ENCODE data around the gene CARD14.
"Not testable (repeated sequence)": the region's sequence is repeated elsewhere in the genome, so short reads cannot be mapped to it uniquely, and the experiment has no call there.

CARD14 gene

DNA sequence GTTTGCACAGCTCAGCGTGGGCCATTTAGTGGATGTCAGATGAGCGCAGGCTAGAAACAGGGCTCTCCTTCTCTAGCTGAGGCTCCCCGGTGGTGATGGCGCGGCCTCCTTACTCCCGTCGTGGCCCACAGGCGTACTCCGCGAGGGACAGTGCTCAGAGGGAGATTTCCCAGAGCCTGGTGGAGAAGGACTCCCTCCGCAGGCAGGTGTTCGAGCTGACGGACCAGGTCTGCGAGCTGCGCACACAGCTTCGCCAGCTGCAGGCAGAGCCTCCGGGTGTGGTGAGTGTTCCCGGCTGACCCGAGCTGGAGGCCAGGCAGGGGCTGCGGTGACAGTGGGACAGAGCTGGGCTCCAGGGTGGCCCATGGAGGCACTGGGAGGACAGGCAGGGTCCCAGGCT, 21.4 kb downstream of the CARD14 start:
- H3K4me3 ChIP-seq (ENCODE audit: low read depth, low read length) = no peak overlapping the region
- TF ChIP-seq, protein P1, sequence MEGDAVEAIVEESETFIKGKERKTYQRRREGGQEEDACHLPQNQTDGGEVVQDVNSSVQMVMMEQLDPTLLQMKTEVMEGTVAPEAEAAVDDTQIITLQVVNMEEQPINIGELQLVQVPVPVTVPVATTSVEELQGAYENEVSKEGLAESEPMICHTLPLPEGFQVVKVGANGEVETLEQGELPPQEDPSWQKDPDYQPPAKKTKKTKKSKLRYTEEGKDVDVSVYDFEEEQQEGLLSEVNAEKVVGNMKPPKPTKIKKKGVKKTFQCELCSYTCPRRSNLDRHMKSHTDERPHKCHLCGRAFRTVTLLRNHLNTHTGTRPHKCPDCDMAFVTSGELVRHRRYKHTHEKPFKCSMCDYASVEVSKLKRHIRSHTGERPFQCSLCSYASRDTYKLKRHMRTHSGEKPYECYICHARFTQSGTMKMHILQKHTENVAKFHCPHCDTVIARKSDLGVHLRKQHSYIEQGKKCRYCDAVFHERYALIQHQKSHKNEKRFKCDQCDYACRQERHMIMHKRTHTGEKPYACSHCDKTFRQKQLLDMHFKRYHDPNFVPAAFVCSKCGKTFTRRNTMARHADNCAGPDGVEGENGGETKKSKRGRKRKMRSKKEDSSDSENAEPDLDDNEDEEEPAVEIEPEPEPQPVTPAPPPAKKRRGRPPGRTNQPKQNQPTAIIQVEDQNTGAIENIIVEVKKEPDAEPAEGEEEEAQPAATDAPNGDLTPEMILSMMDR (IDR thresholded peaks at IDR 0.05; ENCODE audit: insufficient read depth, low read depth, low read length, missing control alignments) = no peak
- DNase-seq (ENCODE audit: low read depth) = no peak

DNA sequence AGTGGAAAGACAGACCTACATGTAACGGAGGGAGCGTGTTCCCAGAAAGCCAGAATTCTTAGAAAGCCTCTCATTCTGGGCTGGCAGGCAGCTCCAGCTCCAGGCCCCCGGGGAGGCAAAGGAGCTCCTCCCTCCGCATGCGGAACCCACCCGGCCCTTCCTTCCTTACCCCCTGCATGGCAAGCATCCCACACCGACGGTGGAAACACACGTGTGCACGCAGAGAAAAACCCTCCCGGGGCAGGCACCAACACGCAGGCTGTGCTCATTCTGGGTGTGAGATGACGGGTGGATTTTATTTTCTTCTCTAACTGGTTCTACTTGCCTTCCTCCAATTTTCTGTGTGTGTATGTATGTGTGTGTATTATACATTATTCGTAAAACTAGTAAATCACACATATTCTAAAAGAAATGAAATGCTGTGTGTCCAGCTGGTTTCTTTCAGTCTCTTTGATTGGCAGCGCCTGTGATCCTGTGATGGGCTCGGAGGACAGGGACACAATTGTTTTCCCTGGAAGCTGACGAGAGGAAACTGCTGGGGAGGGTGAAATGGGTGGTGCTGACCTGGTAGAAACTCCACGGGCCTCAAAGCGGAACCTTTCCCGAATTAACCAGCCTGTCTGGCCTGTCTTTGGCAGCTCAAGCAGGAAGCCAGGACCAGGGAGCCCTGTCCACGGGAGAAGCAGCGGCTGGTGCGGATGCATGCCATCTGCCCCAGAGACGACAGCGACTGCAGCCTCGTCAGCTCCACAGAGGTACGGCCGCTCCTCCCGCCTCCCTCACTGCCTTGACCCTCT, 22.2 kb downstream of the CARD14 start:
- DNase-seq (ENCODE audit: low read depth) = no peak
- H3K4me3 ChIP-seq (ENCODE audit: low read depth, low read length) = no peak overlapping the region
- TF ChIP-seq, protein P1 (IDR thresholded peaks at IDR 0.05; ENCODE audit: insufficient read depth, low read depth, low read length, missing control alignments) = no peak

DNA sequence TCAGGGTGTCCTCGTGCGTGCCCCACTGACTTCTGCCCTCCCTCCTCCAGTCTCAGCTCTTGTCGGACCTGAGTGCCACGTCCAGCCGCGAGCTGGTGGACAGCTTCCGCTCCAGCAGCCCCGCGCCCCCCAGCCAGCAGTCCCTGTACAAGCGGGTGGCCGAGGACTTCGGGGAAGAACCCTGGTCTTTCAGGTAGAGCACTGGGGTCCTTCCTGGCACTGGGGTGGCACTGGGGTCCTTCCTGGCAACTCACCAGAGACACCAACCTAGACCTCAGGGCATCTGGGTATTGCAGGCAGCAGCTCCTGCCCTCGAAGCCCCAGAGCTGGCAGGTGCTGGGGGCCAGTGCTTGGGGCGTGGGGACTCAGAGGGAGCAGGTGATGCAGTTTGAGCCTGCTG, 25.3 kb downstream of the CARD14 start:
- TF ChIP-seq, protein P1 (IDR thresholded peaks at IDR 0.05; ENCODE audit: insufficient read depth, low read depth, low read length, missing control alignments) = no peak
- no peak overlapping the region for H3K4me3 ChIP-seq (ENCODE audit: low read depth, low read length)
- no peak for DNase-seq (ENCODE audit: low read depth)

DNA sequence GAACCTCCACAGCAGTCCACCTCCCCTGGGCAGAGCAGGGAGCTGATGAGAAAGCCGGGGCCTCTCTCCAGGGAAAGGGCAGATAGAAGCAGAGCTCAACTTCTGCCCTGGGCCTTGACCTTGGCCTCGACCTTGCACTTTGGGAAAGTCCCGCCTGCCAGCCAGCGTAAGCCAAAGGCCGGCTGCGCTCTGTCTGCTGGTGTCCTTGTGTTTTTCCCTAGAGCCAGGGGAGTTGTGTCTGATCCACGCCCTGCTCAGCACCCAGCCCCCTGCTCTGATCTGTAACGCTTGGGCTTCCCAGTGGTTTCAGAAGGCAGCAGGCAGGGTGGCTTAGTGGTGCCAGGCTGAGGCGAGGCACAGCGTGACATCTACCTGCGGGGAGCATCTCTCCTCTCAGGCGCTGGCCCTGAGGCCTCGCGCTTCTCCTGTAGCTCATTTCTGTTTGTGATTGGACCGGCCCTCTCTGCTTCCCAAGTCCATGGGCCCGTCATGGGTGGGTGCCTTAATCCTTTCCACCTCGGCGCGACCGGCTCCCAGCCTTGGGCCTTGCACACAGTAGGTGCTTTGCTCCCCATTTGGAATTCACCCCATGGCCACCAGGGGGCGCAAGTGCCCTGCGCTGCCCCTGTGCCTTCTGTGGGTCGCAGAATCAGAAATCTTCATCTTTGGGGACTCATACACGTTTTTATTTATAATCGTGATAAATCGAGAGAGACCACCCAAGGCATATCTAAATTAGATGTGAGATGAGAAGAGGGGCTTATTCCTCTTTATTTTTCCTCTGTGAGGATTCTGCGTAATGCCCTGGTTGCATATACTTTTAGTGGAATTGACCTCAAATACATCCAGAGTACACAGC, 26.1 kb downstream of the CARD14 start:
- DNase-seq (ENCODE audit: low read depth) = peak; percentile 43
- H3K4me3 ChIP-seq (ENCODE audit: low read depth, low read length) = no peak overlapping the region
- TF ChIP-seq, protein P1 (IDR thresholded peaks at IDR 0.05; ENCODE audit: insufficient read depth, low read depth, low read length, missing control alignments) = peak; percentile 90

DNA sequence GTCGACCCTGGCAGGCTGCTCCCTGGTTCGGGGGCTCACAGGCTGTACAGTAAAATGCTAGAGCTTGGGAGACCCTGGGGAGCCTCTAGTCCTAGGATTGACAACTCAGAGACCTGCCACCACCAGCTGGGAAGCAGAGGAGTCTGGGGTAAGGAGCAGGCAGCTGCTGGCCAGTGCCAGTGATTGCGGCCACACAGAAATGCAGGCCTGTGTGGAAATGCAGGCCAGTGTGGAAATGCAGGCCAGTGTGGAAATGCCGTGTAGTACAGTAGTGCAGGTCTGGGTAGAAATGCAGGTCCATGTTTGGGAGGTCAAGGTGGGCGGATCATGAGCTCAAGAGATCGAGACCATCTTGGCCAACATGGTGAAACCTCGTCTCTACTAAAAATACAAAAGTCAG, 26.8 kb downstream of the CARD14 start:
- no peak overlapping the region for H3K4me3 ChIP-seq (ENCODE audit: low read depth, low read length)
- TF ChIP-seq, protein P1 (IDR thresholded peaks at IDR 0.05; ENCODE audit: insufficient read depth, low read depth, low read length, missing control alignments) = no peak
- no peak for DNase-seq (ENCODE audit: low read depth)

DNA sequence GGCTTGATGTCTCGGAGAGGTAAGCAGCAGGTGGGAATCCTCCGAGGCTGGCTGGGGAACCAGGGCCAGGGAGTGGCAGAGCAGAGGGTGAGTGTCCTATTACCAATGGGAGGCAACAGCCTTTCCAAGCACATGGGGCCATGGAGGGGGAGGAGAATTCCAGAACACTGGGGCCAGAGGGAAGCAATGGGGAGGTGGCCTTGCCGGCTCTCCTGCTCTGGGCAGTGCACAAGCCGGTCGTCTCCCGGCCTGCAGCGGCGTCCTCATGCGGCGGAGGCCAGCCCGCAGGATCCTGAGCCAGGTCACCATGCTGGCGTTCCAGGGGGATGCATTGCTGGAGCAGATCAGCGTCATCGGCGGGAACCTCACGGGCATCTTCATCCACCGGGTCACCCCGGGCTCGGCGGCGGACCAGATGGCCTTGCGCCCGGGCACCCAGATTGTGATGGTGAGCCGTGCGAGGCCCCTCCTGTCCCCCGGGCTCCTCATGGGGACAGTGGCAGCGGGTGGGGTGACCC, 28.4 kb downstream of the CARD14 start:
- DNase-seq (ENCODE audit: low read depth) = no peak
- TF ChIP-seq, protein P1 (IDR thresholded peaks at IDR 0.05; ENCODE audit: insufficient read depth, low read depth, low read length, missing control alignments) = no peak
- H3K4me3 ChIP-seq (ENCODE audit: low read depth, low read length) = no peak overlapping the region

DNA sequence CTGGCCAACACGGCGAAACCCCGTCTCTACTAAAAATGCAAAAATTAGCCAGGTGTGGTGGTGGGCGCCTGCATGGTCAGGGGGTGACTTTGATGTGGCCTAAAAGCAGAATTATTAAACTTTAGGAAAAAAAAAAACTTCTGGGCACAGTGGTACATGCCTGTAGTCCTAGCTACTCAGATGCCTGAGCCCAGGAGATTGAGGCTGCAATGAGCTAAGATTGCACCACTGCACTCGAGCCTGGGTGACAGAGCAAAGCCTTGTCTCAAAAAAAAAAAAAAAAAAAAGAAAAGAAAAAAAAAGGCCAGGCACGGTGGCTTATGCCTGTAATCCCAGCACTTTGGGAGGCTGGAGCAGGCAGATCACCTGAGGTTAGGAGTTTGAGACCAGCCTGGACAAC, 29.5 kb downstream of the CARD14 start:
- H3K4me3 ChIP-seq (ENCODE audit: low read depth, low read length); DNase-seq (ENCODE audit: low read depth): not testable (repeated sequence)
